NCI-H82 treated with DMSO at 0.1 percent for 48 hours (cell line): ENCODE results near the gene OR7D4.
"Not testable (repeated sequence)": the region's sequence is repeated elsewhere in the genome, so short reads cannot be mapped to it uniquely, and the experiment has no call there.

Experiments
- DNase-seq: peaks from one replicate; lab custom pipeline; 2025; ENCODE audit not compliant: unreplicated experiment; lab: John Stamatoyannopoulos, UW

Gene OR7D4

GRCh38 chr19:9219489-9219888 is at the start of gene OR7D4:
Gene OR7D4, minus strand, starts transcription at chr19:9219589. Its CDS starts 4,752 bp downstream, at chr19:9214837.
- DNase-seq, result no peak

DNA sequence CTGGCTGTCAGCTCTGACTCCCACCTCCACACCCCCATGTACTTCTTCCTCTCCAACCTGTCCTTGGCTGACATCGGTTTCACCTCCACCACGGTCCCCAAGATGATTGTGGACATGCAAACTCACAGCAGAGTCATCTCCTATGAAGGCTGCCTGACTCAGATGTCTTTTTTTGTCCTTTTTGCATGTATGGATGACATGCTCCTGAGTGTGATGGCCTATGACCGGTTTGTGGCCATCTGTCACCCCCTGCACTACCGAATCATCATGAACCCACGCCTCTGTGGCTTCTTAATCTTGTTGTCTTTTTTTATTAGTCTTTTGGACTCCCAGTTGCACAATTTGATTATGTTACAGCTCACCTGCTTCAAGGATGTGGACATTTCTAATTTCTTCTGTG is 31.8 kb upstream of the OR7D4 start:
- DNase-seq, result no peak

GRCh38 chr19:9250630-9251029 is 31.2 kb upstream of the OR7D4 start, which contains the start of gene OR7E24:
Gene OR7E24, plus strand, starts transcription at chr19:9250930. Its CDS starts 114 bp downstream, at chr19:9251044.
- DNase-seq, result no peak

- DNase-seq, result peak; percentile 17
Observed at GRCh38 chr19:9205501-9206113, 13.8 kb downstream of the OR7D4 start.

- DNase-seq, result not testable (repeated sequence)
Observed at GRCh38 chr19:9198044-9198443, 21.3 kb downstream of the OR7D4 start.

DNA sequence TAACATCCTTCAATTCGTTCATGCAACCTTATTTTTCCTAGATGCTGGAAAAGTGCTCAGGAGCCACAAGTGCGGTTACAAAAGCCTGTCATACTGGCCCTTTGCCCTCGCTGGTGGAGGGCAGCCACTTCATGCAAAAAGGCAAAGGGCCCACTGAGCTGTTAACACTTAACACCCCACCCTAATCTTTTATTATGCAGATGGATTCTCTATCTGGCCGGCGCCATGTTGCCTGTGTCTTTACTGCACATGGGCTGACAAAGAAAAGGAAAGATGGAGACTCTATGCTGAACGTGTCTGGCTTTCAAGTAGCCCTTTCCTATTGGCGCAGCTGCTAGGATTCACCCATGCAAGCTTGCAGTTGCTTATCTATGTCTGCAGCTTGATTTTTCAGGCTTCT is 29.9 kb downstream of the OR7D4 start:
- DNase-seq, result no peak

DNA sequence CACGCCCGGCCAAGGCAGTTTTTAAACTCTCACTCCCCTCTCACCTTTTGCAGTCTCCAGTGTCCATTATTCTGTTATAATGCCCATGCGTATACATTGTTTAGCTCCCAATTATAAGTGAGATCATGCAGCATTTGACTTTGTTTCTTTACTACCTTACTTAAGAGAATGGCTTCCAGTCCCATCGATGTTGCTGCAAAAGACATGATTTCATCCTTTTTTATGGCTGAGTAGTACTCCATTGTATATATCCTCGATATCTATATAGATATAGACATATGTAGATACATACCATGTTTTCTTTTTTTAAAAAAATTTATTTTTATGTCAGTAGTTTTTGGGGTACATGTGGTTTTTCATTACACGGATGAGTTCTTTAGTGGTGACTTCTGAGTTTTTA is 32.2 kb downstream of the OR7D4 start:
- DNase-seq, result no peak

GRCh38 chr19:9183000-9183399 is 36.4 kb downstream of the OR7D4 start:
- DNase-seq, result no peak

DNA sequence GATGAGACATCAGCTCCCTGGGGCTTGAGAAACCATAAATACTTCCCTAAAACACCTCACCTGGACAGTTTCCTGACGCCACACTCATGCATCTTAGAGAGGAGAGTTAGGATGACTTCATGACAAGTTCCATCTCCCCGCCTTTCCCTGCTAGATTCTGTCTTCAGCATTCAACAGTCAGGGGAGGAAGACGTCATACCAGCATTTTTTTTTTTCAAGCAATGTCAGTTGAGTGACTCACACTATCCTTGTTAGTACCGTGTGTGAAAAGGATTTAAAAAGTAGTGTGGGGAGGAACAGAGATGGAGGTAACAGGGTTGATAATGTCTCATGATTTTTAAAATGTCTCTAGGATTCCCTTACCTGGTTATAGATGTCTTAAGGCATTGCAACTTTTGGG is 40.5 kb downstream of the OR7D4 start, which contains the start of gene OR7D2:
TSS of gene OR7D2 (plus strand) at position 79 of the 400 bp plus-strand sequence. CDS start 6,803 bp downstream, outside the sequence.
- DNase-seq, result no peak

DNA sequence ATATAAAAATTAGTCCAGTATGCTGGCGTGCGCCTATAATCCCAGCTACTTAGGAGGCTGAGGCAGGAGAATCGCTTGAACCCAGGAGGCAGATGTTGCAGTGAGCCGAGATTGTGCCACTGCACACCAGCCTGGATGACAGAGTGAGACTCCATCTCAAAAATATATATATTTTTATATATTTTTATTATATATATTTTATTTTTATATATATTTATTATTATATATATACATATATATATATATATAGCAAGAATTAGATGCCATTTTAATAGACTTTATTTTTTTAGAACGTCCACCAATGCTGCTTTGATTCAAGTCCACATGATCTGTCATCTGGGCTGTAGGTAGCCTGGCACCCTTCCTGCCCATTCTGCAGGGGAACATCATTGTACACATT is 44.1 kb downstream of the OR7D4 start:
- no peak for DNase-seq

DNA sequence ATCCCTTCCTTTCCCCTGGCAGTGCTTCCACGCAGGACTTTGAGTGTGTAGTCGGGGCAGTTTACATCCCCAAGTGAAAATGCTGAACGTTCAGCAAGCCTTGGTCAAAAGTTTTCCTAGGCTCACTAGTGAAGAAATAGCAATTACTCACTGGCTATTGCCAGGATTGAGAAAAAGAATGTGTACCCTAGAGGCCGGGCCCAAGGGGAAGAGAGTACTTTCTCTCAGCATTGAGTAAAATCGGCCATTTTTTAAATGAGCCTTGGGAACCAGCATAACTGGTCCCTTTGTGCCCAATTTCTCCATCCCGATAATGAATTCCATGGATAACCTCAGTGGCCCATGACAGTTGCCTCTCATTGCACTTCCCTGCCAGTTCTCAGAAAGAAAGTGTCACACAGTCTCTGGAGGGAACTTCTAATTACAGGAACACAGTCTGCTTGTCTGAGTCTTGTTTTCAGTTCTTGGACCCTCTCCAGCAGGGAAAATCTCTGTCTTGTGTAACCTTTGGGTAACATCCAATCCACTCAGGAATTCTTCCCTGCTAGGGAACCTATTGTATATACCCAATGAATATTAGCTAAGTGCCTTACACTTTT is 47.9 kb downstream of the OR7D4 start:
- DNase-seq, result no peak

DNA sequence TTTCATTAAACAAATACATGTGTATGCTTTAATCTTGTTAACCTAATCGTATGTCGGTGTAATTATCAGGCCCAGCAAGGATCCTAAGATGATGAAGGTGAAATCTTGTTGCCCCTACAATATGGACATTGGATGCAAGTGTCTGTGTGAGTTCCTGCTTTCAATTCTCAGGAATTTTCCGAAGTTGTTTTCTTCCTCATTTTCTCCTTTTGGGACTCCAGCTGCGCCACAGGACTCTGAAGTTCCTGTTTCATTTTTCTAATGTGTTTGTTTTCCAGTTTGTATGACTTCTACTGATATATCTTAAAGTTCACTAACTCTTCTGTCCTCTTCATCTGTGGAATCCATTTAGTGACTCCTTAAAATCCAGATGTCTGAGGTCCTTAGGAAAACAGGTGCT is 52.5 kb downstream of the OR7D4 start:
- DNase-seq, result no peak

- no peak for DNase-seq
Observed at GRCh38 chr19:9165261-9165660, 54.1 kb downstream of the OR7D4 start.

DNA sequence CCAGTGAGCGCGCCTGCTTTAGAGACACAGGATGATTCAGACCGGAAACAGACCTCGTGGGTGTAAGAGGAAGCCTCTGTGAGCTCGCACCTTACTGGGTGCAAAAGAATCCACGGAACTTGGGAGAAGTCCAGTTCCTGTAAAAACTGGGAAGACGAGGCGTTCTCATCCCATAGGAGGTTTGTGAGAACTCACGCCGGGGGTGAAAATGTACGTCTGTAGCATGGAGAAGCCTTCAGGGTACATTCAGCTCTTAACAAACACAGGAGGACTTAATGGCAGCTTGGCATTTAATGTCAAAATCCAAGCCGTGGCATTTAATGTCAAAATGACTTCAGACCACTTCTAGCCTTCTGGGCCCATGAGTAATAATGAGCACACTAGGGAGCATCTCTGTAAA is 58.0 kb downstream of the OR7D4 start:
- no peak for DNase-seq
